Activated T-helper 1 cell treated with anti-CD3 and anti-CD28 coated beads, Interleukin-12 subunit alpha, Interleukin-12 subunit beta, Interleukin-2, Interleukin-4 antibody, amounts not matched to agents 30 ng/mL and 10 ng/mL and 1 ng/mL, durations not matched to agents 14 hours and 24 hours and 36 hours (primary cell): ENCODE results near the gene YIF1B. TPM values are rescaled to one million over a fixed set of nuclear protein-coding genes. Genes with fewer than 3 reads are reported as not detected.

ENCODE experiments used
- DNase-seq: peaks from one replicate; pipeline ENCODE4 v3.0.0; 2021; ENCODE audit warnings: low spot score
- H3K27ac Mint-ChIP-seq: one replicate; pipeline ENCODE4 v1.8.0; 2021; ENCODE audit warnings: mild to moderate bottlenecking, mixed read lengths
- H3K27me3 Mint-ChIP-seq: one replicate; pipeline ENCODE4 v1.8.0; 2022; ENCODE audit warnings: mild to moderate bottlenecking, moderate library complexity, mixed read lengths; ENCODE audit not compliant: insufficient read depth
- H3K36me3 Mint-ChIP-seq: one replicate; pipeline ENCODE4 v1.8.0; 2021; ENCODE audit warnings: low read depth, mixed read lengths
- H3K4me1 Mint-ChIP-seq: one replicate; pipeline ENCODE4 v1.8.0; 2021; ENCODE audit warnings: low read depth, mixed read lengths
- H3K4me3 Mint-ChIP-seq: one replicate; pipeline ENCODE4 v1.8.0; 2021; ENCODE audit warnings: mild to moderate bottlenecking, moderate library complexity, mixed read lengths
- H3K9me3 Mint-ChIP-seq: one replicate; pipeline ENCODE4 v1.8.0; 2021; ENCODE audit warnings: mixed read lengths
- intact Hi-C: fragments of 100-400 bp; cut with micrococcal nuclease; formaldehyde crosslinking; loops from one replicate; pipeline ENCODE4 v1.15.1; 2024
- total RNA-seq: library from RNA; stranded (reverse); gene quantifications from 2 replicates; pipeline ENCODE4 v1.2.3, GENCODE V29; 2022

Gene YIF1B
- total RNA-seq, 1 donor from 2014 or later: 96.0 TPM

DNA sequence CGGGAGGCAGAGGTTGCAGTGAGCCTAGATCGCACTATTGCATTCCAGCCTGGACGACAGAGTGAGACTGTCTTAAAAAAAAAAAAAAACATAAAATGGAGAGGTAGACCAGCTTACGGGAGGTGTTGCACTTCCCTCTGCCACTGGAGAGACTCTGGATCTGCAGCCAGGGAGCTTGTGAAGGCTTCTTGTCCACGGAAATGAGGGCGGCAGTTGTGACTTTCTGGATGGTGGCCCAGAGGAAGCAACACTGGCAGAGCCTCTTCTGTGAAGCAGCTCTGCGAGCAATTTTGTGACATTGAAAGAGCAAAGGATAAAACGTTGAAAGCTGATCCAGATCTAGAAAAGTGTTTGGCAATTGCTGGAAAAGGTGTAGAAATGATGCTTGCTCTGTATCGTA is 41.0 kb downstream of the YIF1B start:
- Mint-ChIP-seq H3K27ac (no peak overlapping the region), H3K27me3 (peaks cover 3% of the 10 kb centered on the region), H3K9me3 (no peaks in the 10 kb centered on the region), H3K36me3 (peaks cover 2% of the 10 kb centered on the region), H3K4me3 (no peak overlapping the region), H3K4me1 (peaks cover 4% of the 10 kb centered on the region)
- no peak for DNase-seq
- intact Hi-C loops: no loop called here

DNA sequence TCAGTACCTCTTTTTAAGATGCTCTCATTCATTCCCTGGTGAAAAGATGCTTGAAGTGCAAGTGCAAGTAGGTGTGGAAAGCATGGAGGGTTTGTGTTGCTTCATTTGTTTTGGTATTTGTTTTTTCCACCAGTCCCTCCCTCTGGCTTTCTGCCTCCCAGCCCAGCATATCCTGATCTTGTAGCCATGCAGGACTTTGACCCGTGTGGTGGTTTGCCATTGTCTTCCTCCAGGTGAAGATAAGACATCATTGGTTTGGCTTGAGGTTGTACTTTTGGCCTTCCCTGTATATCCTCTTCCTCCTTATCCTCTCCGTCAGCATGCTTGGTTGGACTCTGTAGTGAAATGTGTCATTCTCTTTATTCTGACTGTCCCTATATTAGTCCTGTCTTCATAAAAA is 42.2 kb downstream of the YIF1B start:
- peaks cover 9% of the 10 kb centered on the region for H3K4me1 Mint-ChIP-seq
- intact Hi-C loops: no loop called here
- H3K9me3 Mint-ChIP-seq: no peaks in the 10 kb centered on the region
- H3K4me3 Mint-ChIP-seq: no peak overlapping the region
- H3K27me3 Mint-ChIP-seq: peaks cover 3% of the 10 kb centered on the region
- DNase-seq: no peak
- H3K27ac Mint-ChIP-seq: peak overlapping the region; percentile 26
- H3K36me3 Mint-ChIP-seq: peaks cover 2% of the 10 kb centered on the region

- no peak overlapping the region for H3K27ac Mint-ChIP-seq
- peaks cover 2% of the 10 kb centered on the region for H3K36me3 Mint-ChIP-seq
- peaks cover 34% of the 10 kb centered on the region for H3K4me1 Mint-ChIP-seq
- H3K4me3 Mint-ChIP-seq: no peak overlapping the region
- intact Hi-C loops: no loop called here
- H3K27me3 Mint-ChIP-seq: peaks cover 3% of the 10 kb centered on the region
- no peak for DNase-seq
- H3K9me3 Mint-ChIP-seq: no peaks in the 10 kb centered on the region
Observed at GRCh38 chr19:38270587-38271167, 45.1 kb downstream of the YIF1B start.

DNA sequence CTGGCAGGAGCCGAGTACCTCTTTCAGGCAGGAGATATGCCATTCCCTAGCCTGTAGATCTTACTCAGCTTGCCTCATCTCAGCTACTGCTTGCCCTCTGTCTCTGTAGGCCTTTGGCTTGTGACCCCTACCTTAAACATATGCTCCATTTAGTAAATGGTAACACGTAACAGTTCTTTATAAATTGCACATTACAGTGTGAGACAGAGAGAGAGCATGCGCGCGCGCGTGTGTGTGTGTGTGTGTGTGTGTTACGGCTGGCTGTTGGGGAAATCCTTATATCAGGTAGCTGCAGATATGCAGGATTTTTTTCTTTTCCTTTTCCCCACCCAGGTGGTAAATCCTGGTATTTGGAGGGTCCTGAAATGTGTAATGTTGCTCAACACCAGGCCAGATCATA is 47.2 kb downstream of the YIF1B start:
- Mint-ChIP-seq H3K36me3 (no peaks in the 10 kb centered on the region), H3K9me3 (no peaks in the 10 kb centered on the region), H3K27ac (no peak overlapping the region), H3K27me3 (no peaks in the 10 kb centered on the region), H3K4me3 (no peak overlapping the region), H3K4me1 (peaks cover 48% of the 10 kb centered on the region)
- intact Hi-C loops: no loop called here
- no peak for DNase-seq

- Mint-ChIP-seq H3K36me3 (no peaks in the 10 kb centered on the region), H3K27ac (peak overlapping the region; percentile 32), H3K4me1 (peaks cover 54% of the 10 kb centered on the region), H3K27me3 (no peaks in the 10 kb centered on the region), H3K4me3 (no peak overlapping the region), H3K9me3 (no peaks in the 10 kb centered on the region)
- intact Hi-C loops: no loop called here
- no peak for DNase-seq
Observed at GRCh38 chr19:38267761-38268483, 47.8 kb downstream of the YIF1B start.

DNA sequence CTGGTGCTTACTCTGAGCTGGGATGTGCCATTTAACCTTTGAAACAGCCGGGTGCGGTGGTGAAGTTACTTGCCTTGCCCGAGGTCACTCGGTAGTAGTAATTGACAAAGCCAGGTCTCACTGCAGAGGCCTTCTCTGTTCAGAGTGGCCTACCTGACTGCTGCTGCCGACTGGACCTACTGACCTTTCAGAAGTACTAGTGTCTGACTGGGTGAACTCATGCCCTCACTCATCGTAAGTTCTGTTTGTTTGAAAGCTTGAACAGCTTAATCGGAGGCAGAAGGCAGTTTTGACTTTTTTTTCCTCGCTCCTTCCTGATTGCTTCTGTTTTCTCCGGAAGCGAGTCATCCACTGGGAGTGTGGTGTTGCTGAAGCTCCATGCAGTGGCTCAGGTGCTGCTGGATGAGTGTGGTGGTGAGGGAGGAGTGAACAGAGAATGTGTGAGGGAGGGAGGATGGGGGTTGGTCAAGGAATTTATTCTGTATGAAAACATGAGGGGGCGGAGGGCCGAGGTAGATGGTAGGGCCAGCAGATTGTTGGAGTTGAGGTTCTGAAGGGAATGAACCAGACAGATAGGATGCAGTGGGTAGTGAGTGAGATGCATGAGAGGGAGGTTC is 48.7 kb downstream of the YIF1B start:
- Mint-ChIP-seq H3K36me3 (no peaks in the 10 kb centered on the region), H3K27me3 (no peaks in the 10 kb centered on the region), H3K4me1 (peaks cover 57% of the 10 kb centered on the region), H3K4me3 (peak overlapping the region; percentile 34), H3K27ac (peak overlapping the region; percentile 13), H3K9me3 (no peaks in the 10 kb centered on the region)
- intact Hi-C loops: no loop called here
- DNase-seq: no peak

DNA sequence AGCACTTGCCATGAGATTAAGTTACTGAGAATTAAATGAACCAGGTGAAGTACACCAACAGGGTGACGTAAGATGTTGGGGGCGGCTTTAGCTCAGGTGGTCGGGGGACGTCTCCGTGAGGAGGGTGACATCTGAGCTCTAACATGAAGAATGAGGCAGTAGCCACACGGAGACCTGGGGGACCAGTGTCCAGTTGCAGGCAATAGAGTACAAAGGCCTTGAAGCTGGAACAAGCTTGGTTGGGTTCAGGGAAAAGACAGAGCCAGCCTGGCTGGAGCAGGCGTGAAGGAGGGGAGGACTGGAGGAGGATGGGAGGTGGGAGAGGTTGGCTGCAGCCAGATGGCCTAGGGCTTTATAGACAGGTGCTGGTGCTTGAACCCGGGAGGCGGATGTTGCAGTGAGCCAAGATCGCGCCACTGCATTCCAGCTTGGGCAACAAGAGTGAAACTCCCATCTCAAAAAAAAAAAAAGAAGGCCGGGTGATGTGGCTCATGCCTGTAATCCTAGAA is 49.8 kb downstream of the YIF1B start:
- Mint-ChIP-seq H3K9me3 (no peaks in the 10 kb centered on the region), H3K4me1 (peaks cover 57% of the 10 kb centered on the region), H3K27me3 (no peaks in the 10 kb centered on the region), H3K4me3 (peak overlapping the region; percentile 94), H3K36me3 (no peaks in the 10 kb centered on the region), H3K27ac (peak overlapping the region; percentile 93)
- intact Hi-C loops: loop anchor here (2.0 kb wide), 1 partner anchor 21 kb away; no protein-coding TSS in a partner anchor
- DNase-seq: no peak

DNA sequence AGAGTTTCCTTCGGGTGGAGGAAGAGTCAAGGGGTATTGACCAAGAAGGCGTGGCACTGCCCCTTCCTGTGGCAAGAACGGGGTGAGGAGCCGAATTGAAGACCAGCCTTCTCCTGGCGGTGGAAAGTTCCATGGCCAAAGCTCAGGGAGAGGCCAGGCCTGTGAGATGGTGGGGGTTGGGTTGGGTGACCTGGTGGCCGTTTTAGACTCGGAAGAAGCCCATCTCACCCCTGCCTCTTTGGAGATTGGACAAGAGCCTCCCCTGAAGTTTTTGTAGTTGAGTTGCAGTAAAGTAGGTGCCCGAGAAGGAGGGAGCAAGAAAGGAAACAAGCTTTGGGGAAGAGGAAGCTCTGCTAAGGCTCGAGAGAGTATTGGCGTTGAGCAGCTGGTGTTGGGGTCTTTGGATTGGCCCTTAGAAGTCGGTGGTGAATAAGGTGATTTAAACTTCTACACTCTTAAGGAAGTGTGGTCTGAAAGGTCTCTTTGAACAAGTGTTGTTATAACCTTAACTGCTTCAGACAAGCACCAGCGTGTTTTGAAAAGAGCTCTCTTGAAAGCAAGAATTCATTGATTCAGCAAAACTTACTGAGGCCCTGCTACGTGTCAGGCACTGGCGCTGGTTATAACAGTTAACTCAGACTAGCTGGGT is 50.4 kb downstream of the YIF1B start:
- no peak for DNase-seq
- Mint-ChIP-seq H3K27ac (peak overlapping the region; percentile 93), H3K4me3 (peak overlapping the region; percentile 94), H3K27me3 (no peaks in the 10 kb centered on the region), H3K9me3 (no peaks in the 10 kb centered on the region), H3K4me1 (peaks cover 57% of the 10 kb centered on the region), H3K36me3 (no peaks in the 10 kb centered on the region)
- intact Hi-C loops: loop anchor here (2.0 kb wide), 1 partner anchor 21 kb away; no protein-coding TSS in a partner anchor

GRCh38 chr19:38264486-38265212 is 51.1 kb downstream of the YIF1B start, which contains the start of gene SPINT2:
TSS of gene SPINT2 (plus strand) at chr19:38264573. CDS start at chr19:38264893, 320 bp downstream.
- intact Hi-C loops: loop anchor here (1.0 to 2.0 kb wide), 6 partner anchors 8 to 110 kb away; partner anchors contain the start of genes CATSPERG, PPP1R14A and PSMD8
- H3K36me3 Mint-ChIP-seq: no peaks in the 10 kb centered on the region
- H3K9me3 Mint-ChIP-seq: no peaks in the 10 kb centered on the region
- peaks cover 53% of the 10 kb centered on the region for H3K4me1 Mint-ChIP-seq
- H3K4me3 Mint-ChIP-seq: peak within 1 kb of the TSS; percentile 94
- peak within 1 kb of the TSS; percentile 98 for H3K27ac Mint-ChIP-seq
- no peak for DNase-seq
- no peaks in the 10 kb centered on the region for H3K27me3 Mint-ChIP-seq

- Mint-ChIP-seq H3K27ac (peak overlapping the region; percentile 98), H3K4me3 (peak overlapping the region; percentile 90), H3K9me3 (no peaks in the 10 kb centered on the region), H3K27me3 (no peaks in the 10 kb centered on the region), H3K4me1 (peaks cover 51% of the 10 kb centered on the region), H3K36me3 (no peaks in the 10 kb centered on the region)
- intact Hi-C loops: loop anchor here (1.0 to 2.0 kb wide), 6 partner anchors 8 to 110 kb away; partner anchors contain the start of genes CATSPERG, PPP1R14A and PSMD8
- DNase-seq: peak; percentile 74
Observed at GRCh38 chr19:38263689-38264485, 51.9 kb downstream of the YIF1B start.

GRCh38 chr19:38262585-38263268 is 53.0 kb downstream of the YIF1B start:
- Mint-ChIP-seq H3K27me3 (no peaks in the 10 kb centered on the region), H3K9me3 (no peaks in the 10 kb centered on the region), H3K36me3 (no peaks in the 10 kb centered on the region), H3K4me1 (peaks cover 40% of the 10 kb centered on the region), H3K27ac (peak overlapping the region; percentile 86), H3K4me3 (peak overlapping the region; percentile 37)
- DNase-seq: no peak
- intact Hi-C loops: no loop called here
